GM21737 (cell line): ENCODE data around the gene SHISAL1.

Experiments used
- ATAC-seq: cut with Tn5 transposase; IDR thresholded peaks from one replicate; pipeline ENCODE4 v1.9.1; 2021; ENCODE audit warnings: mild to moderate bottlenecking, moderate library complexity; ENCODE audit not compliant: unreplicated experiment

SHISAL1 gene

GRCh38 chr22:44266796-44267760 lies 45.7 kb downstream of the SHISAL1 start:
- ATAC-seq: no peak

- ATAC-seq: no peak
These were observed 49.2 kb downstream of the SHISAL1 start for GRCh38 chr22:44263547-44263946.

DNA sequence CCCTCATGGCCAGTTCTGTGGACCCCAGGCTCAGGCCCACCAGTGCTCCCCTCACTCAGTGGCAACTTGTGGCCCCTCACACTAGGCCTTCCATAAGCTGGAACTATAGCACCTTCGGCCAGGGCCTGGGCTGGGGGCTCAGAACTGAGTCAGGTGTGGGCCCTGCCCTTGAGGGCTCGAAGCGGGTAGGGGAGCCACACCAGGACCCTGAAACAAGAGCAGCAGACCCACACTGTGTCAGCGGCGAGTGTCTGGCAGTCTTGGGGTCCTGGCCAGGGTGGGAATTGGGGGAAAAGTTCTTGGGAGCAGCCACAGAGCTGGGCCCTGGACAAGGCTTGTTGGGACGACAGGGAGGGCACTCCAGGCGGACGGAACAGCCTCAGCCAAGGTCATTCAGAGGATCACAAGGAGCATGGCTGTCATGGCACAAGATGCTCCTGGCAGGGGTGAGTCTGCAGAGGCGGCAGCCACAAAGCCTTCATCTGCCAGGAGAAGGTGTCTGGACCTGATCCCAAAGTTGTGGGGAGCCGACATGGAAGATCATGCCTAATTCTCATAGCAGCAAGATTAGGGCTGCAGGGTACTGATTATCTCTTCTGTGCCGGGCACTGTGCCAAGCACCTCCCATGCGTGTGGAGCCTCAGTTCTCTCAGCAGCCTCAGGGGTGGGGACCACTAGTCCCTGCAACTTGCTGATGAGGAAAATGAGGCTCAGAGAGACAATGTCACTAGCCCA lies 50.7 kb downstream of the SHISAL1 start:
- ATAC-seq: no peak

- ATAC-seq: no peak
These were observed 51.4 kb downstream of the SHISAL1 start for GRCh38 chr22:44261164-44261860.

- ATAC-seq: no peak
These were observed 52.3 kb downstream of the SHISAL1 start for GRCh38 chr22:44260216-44261035.

DNA sequence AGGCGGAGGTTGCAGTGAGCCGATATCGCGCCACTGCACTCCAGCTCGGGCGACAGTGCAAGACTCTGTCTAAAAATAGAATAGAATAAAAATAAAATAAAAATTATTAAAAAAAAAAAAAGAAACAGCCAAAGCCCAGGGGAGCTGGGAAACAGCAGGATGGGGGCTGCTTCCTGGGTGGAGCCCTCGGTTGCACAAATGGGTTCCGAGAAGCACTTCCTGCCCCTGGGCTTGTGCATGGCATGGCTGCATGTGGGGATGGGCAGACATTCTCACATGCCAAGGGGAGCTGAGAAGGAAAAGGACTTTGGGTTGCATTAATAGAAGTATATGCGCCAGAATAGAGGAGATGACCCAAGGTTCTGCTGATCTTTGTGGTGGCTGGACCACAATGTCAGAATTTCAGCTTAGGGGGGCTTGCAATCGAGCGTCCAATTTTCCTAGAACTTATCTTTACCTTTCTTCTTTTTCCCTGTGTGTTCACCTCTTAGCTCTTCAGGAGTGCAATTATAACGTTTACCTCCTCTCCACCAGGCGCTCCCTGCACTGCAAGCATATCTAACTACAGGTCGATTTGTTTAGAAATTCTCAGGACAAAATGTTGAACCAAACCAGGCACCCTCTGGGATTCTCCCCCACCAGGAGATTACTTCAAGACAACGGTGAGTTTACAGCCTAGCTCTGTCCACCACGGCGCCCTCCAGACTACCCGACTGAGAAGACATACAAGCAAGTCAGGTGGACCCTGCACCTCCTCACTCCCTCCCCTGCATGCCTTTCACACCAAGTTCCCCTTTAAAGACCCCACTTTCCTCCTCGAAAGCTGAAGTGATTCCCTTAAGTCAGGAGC lies 53.2 kb downstream of the SHISAL1 start:
- no peak for ATAC-seq

DNA sequence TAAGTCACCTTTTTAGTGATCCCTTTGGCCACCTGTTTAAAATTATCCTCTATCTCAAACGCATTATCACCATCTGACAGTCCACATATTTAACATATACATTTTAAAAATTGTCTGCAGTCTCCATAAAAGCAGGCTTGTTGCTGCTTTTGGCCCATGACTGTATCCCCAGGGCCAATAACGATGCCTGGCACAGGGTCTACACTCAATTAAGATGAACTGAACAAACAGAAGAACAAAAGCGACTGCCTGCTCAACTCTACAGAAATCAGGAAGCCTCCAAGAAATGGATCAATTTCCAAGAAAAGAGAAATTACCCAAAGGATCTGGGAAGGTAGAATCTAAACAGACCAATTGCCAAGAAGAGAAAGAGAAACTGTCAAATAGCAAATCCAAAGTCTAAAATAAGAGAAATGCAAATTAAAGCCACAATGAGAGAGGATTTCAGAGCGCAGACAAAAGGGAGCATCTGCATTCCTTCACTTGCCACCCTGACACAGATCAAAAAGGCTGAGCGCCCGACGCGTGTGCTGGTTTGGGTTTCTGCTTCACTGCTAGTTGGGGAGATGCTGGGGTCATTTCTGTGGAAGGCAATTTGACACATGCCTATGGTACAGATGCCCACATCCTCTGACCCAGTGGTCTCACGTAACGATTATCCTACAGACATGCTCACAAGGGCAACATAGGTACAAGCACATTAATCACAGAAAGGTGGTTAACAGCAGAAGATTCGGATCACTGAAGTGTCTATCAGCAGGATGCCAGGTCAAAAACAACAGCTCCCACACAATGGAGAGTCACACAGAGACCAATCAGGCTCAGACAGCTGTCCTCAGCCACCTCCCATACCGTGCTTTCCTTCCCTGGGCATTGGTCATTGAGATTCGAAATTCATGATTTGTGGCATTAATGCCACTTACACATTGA lies 55.9 kb downstream of the SHISAL1 start:
- no peak for ATAC-seq

GRCh38 chr22:44256085-44256484 lies 56.7 kb downstream of the SHISAL1 start:
- ATAC-seq: no peak

DNA sequence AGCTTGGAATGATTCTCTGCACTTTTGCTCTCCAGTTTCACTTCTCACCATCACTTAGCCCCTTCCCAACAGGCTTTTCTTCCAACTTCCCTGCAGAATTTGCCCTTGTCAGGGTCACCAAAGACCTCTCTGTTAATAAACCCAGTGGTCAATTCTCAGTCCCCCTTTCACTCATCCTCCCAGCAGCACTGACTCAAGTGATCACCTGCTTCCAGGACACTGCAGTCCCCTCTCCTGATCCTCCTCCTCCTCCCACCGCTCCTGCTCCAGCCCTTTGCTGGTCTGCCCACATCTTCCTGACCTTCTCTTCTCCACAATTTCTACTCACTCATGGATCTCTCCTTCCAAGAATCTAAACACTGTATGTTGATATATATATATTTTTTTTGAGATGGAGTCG lies 57.9 kb downstream of the SHISAL1 start:
- ATAC-seq: no peak

GRCh38 chr22:44249376-44250147 lies 63.2 kb downstream of the SHISAL1 start:
- no peak for ATAC-seq

DNA sequence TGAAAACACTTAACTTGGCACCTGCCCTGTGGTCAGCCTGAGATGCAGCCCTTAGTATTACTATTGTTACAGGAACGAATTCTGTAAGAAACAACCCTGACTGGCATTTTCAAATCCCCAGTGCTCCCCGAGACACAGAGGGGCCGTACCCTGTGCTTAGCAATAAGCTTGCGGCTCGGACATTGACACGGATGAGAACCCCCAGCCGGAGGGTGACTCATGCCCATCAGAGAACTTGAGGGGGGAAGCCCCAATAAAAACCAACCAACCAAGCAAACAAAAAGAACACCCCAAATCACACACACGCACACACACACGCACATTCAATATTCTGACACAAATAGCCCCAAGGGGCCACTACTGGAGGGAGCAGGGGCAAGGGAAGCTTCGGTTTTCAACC lies 63.8 kb downstream of the SHISAL1 start:
- no peak for ATAC-seq

DNA sequence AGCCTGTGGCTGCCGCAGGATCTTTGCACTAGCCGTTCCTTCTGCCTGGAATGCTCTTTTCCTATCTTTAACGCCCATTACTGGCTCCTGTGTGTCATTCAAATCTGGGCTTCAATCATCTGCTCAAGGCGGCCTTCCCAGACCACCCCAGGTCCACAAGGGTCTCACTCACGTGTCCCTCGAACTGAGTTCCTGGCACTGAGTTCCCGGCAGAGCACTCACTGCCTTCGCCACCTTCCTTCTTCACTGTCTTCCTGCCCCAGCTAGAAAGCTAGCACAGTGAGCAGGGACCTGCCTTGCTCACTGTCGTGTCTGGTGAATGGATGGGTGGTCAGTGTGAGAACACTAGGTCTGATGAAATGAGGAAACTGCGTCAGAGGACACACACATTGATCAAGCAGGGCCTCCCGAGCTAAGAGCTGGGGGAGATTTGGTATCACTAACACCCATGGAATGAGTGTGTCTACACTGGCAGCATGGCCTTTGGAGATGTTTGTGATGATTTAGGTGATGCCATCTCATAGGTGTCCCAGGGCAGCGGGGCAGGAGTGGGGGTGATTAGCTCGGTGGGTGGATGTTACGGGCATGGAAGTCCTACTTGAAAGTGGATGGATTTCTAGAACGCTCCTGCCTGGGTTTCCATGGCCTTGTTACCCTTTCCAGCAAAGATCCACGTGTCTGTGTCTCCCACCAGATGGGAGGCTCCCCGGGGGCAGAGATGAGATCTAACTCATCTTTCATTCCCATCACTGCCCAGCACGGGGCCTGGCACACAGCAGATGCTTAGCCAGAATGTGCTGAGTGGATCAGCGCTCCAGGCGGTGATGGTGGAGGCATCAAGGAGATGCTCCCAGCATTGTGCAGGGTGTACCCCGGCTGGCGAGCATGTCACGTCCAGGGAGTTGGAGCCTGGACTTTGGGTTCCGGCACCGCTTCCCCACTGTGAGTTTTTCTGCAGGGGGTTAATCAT lies 64.5 kb downstream of the SHISAL1 start:
- no peak for ATAC-seq

DNA sequence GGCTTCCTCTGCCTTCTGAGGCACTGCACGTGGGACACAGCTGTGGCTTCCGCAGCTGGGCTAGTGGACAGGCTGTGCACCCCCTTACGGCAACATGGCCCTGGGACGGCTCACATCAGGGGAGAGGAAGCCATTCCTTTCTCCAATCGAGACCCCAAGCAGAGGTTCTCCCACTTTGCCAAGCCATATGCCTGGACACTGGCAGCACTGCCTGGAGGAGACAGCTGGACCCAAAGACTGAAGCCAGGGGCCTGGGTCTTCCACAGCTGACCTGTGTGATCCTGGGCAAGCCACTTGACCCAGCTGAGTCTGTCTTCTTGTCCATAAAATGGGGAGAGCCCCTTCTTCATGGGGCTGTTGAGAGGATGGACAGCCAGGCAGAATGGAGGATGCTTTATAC lies 65.4 kb downstream of the SHISAL1 start:
- no peak for ATAC-seq

DNA sequence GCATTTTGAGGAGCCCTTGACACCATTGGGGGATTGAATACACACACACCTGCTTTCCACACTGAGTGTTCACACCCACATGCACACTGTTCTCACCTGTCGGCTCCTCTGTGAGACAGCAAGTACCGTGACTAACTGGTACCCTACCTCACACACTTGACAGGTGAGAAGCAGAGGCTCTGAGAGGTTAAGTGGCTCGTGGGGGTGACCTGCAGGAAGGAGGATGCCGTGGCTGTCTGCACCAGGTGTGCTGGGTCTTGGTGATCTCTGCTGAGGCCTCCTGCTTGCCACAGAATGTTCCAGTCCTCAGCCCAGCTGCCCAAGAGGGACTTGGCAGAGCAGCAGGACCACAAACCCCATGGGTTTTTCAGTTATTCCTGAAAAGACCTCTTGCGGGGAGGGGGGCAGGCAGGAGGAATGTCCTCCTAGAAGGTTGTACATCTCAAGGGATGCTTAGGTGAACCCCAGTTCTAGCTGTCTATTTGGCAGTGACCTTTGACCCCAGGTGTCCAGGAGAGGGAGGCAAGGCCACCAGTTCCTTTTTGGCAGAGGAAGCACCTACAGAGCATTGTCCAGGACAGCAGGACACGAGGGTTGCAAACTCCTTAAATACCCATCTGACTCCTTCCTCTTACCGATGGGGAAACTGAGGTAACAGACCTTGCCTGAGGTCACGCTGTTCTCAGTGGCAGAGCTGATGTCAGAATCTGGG lies 66.0 kb downstream of the SHISAL1 start:
- no peak for ATAC-seq

GRCh38 chr22:44245867-44246266 lies 66.9 kb downstream of the SHISAL1 start:
- no peak for ATAC-seq

DNA sequence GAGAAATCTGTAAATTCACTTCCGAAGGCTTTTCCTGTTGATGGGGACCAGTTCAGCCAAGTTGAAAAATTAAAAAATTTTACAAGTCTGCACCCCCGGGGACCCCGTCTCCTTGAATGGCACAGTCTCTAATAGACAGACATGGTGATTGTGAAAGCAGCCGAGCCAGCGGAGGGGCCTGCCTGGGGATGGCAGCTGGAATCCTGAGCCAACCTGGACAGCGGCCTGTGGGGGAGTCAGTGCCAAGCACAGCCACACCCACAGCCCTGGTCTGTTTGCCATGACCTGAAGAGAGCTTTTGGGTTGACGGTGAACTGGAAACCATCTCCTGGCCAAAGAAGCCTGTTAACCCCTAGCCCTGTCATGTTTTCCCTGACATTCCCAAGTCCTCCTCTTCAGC lies 67.3 kb downstream of the SHISAL1 start:
- ATAC-seq: no peak
